ENCODE results near the gene CEBPE. TPM values are rescaled to one million over a fixed set of nuclear protein-coding genes. Genes with fewer than 3 reads are reported as not detected.

The CEBPE gene
- total RNA-seq, 4 donors from 2014 or later, result not detected

- Histone ChIP-seq H3K4me1 (peaks cover 37 to 45% of the 10 kb centered on the region in 2 donors), H3K4me3 (replicated peaks in 1 of 3) (no peak overlapping the region), H3K36me3 (no peaks in the 10 kb centered on the region), H3K27ac (no peak overlapping the region), H3K27me3 (no peaks in the 10 kb centered on the region), H3K9me3 (no peaks in the 10 kb centered on the region)
- no peak for DNase-seq
- TF ChIP-seq POLR2A (IDR thresholded peaks at IDR 0.05) (no peak), CTCF (IDR thresholded peaks at IDR 0.05) (no peak)
- 75 to 78% methylated on average over 2 of the region's 2 CpGs for WGBS, 2 donors
- intact Hi-C loops (cut with DNase I), result no loop called here
Measured at GRCh38 chr14:23164250-23164649, 45.2 kb upstream of the CEBPE start.

DNA sequence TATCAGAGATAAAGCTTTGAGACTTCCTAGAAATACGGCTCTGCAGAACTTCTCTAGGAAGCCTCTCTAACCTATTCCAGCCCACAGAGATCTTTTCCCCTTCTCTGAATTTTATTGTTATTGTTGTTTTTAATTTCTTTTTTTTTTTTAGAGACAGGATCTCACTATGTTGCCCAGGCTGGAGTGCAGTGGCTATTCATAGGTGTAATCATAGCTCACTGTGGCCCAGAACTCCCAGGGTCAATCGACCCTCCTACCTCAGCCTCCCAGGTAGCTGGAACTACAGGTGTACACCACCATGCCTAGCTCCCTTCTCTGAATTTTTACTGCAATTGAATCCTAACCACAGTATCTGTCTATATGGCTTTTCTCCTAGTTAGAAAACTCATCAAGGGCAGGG is 44.8 kb upstream of the CEBPE start:
- no peak for TF ChIP-seq CTCF (IDR thresholded peaks at IDR 0.05)
- no peak for TF ChIP-seq POLR2A (IDR thresholded peaks at IDR 0.05)
- no peak overlapping the region for H3K27ac ChIP-seq
- H3K27me3 ChIP-seq, result no peaks in the 10 kb centered on the region
- intact Hi-C loops (cut with DNase I), result no loop called here
- H3K9me3 ChIP-seq, result no peaks in the 10 kb centered on the region
- no peak for DNase-seq
- WGBS, 2 donors, result 92 to 95% methylated on average over 2 of the region's 2 CpGs
- H3K36me3 ChIP-seq, result no peaks in the 10 kb centered on the region
- H3K4me3 ChIP-seq (replicated peaks in 1 of 3), result no peak overlapping the region
- H3K4me1 ChIP-seq, result peaks cover 34 to 41% of the 10 kb centered on the region in 2 donors

GRCh38 chr14:23162800-23163199 is 43.7 kb upstream of the CEBPE start:
- H3K27ac ChIP-seq, result peak overlapping the region in 1 of 3 donors; percentile 17
- H3K9me3 ChIP-seq, result no peaks in the 10 kb centered on the region
- TF ChIP-seq CTCF (IDR thresholded peaks at IDR 0.05) (no peak), POLR2A (IDR thresholded peaks at IDR 0.05) (no peak)
- H3K4me1 ChIP-seq, result peaks cover 23 to 31% of the 10 kb centered on the region in 2 donors
- H3K36me3 ChIP-seq, result no peaks in the 10 kb centered on the region
- 71 to 84% methylated on average over 4 of the region's 4 CpGs for WGBS, 2 donors
- no peak overlapping the region for H3K4me3 ChIP-seq (replicated peaks in 1 of 3)
- no peak for DNase-seq
- no peaks in the 10 kb centered on the region for H3K27me3 ChIP-seq
- intact Hi-C loops (cut with DNase I), result no loop called here

GRCh38 chr14:23162005-23162404 is 43.0 kb upstream of the CEBPE start:
- Histone ChIP-seq H3K4me3 (replicated peaks in 1 of 3) (no peak overlapping the region), H3K4me1 (peaks cover 15 to 23% of the 10 kb centered on the region in 2 donors), H3K9me3 (no peaks in the 10 kb centered on the region), H3K27me3 (no peaks in the 10 kb centered on the region), H3K36me3 (no peaks in the 10 kb centered on the region), H3K27ac (peak overlapping the region in 2 of 3 donors; percentile 17)
- no peak for DNase-seq
- WGBS, 2 donors, result 84 to 86% methylated on average over 5 of the region's 5 CpGs
- intact Hi-C loops (cut with DNase I), result no loop called here
- TF ChIP-seq POLR2A (IDR thresholded peaks at IDR 0.05), result no peak
- no peak for TF ChIP-seq CTCF (IDR thresholded peaks at IDR 0.05)

- Histone ChIP-seq H3K27me3 (no peaks in the 10 kb centered on the region), H3K9me3 (no peaks in the 10 kb centered on the region), H3K4me1 (peaks cover 8 to 17% of the 10 kb centered on the region in 2 donors), H3K4me3 (replicated peaks in 1 of 3) (no peak overlapping the region), H3K36me3 (no peaks in the 10 kb centered on the region), H3K27ac (peak overlapping the region; percentile 69 to 89 (median 79))
- DNase-seq, result peak; percentile 86 to 91
- intact Hi-C loops (cut with DNase I), result no loop called here
- peak in 1 of 2 donors; percentile 30 for TF ChIP-seq POLR2A (IDR thresholded peaks at IDR 0.05)
- TF ChIP-seq CTCF (IDR thresholded peaks at IDR 0.05), result no peak
- WGBS, 2 donors, result 47% methylated on average over 11 of the region's 11 CpGs
Measured at GRCh38 chr14:23160924-23161522, 42.0 kb upstream of the CEBPE start.
